GM23248 (cell line): ENCODE measurements around the gene FXYD5. TPM values are rescaled to one million over a fixed set of nuclear protein-coding genes. Genes with fewer than 3 reads are reported as not detected.
A peak's percentile ranks its signal among the peaks of the same experiment; 100 is the strongest.

Source experiments
- DNase-seq: peaks from one replicate; pipeline ENCODE4 v3.0.0-alpha.2; 2015
- H2AFZ ChIP-seq: fragments of 200-600 bp; sonication (generic); 2 replicates; pipeline ENCODE4 v1.6.1; 2016; ENCODE audit warnings: antibody characterized with exemption
- H3F3A ChIP-seq: fragments of 200-600 bp; sonication (generic); 2 replicates; pipeline ENCODE4 v1.6.1; 2016; ENCODE audit warnings: mild to moderate bottlenecking, antibody characterized with exemption, mixed run types; ENCODE audit not compliant: insufficient read depth
- H3K27ac ChIP-seq: fragments of 200-600 bp; sonication (generic); 2 replicates; pipeline ENCODE4 v1.5.1; 2016; ENCODE audit warnings: mild to moderate bottlenecking
- H3K27me3 ChIP-seq: fragments of 200-600 bp; sonication (generic); replicated peaks from 2 replicates; pipeline ENCODE4 v1.6.1; 2016; ENCODE audit warnings: mild to moderate bottlenecking; ENCODE audit not compliant: insufficient read depth
- H3K36me3 ChIP-seq: fragments of 200-600 bp; sonication (generic); 2 replicates; pipeline ENCODE4 v1.6.1; 2016; ENCODE audit warnings: low read depth, mild to moderate bottlenecking
- H3K4me1 ChIP-seq: fragments of 200-600 bp; sonication (generic); 2 replicates; pipeline ENCODE4 v1.6.1; 2016; ENCODE audit warnings: mild to moderate bottlenecking; ENCODE audit not compliant: insufficient read depth
- H3K4me2 ChIP-seq: fragments of 200-600 bp; sonication (generic); one replicate; pipeline ENCODE4 v1.6.1; 2016; ENCODE audit warnings: mild to moderate bottlenecking; ENCODE audit not compliant: unreplicated experiment
- H3K4me3 ChIP-seq: fragments of 200-600 bp; sonication (generic); 2 replicates; pipeline ENCODE4 v1.5.1; 2016; ENCODE audit warnings: mild to moderate bottlenecking
- H3K79me2 ChIP-seq: fragments of 200-600 bp; sonication (generic); 2 replicates; pipeline ENCODE4 v1.6.1; 2016; ENCODE audit warnings: mild to moderate bottlenecking; ENCODE audit not compliant: insufficient read depth
- H3K9ac ChIP-seq: fragments of 200-600 bp; sonication (generic); 2 replicates; pipeline ENCODE4 v1.6.1; 2016; ENCODE audit warnings: mild to moderate bottlenecking
- H3K9me2 ChIP-seq: fragments of 200-600 bp; sonication (generic); 2 replicates; pipeline ENCODE4 v1.6.1; 2016; ENCODE audit warnings: mixed run types, mild to moderate bottlenecking, moderate library complexity; ENCODE audit not compliant: insufficient read depth
- H3K9me3 ChIP-seq: fragments of 200-600 bp; sonication (generic); one replicate; pipeline ENCODE4 v1.6.1; 2017; ENCODE audit warnings: low read depth
- H4K20me1 ChIP-seq: fragments of 200-600 bp; sonication (generic); 2 replicates; pipeline ENCODE4 v1.6.0; 2016; ENCODE audit not compliant: insufficient read depth
- EZH2 ChIP-seq: fragments of 200-600 bp; sonication (generic); IDR thresholded peaks from 2 replicates; pipeline ENCODE4 v1.6.1; 2018; ENCODE audit warnings: antibody characterized with exemption, mild to moderate bottlenecking; ENCODE audit not compliant: insufficient read depth, poor library complexity, severe bottlenecking
- EZH2phosphoT487 ChIP-seq: fragments of 200-600 bp; sonication (generic); IDR thresholded peaks from 2 replicates; pipeline ENCODE4 v1.6.1; 2018; ENCODE audit warnings: antibody characterized with exemption, moderate library complexity, mild to moderate bottlenecking, low read depth; ENCODE audit not compliant: insufficient read depth
- WGBS, 2 experiments: methylation state at CpG; one replicate each; pipeline ENCODE4 v1.1.6; 2015 to 2017; ENCODE audit warnings: low lambda C conversion rate in 2 of 2, low coverage in 1 of 2; ENCODE audit errors: missing lambda C conversion rate in 2 of 2; 5-methylcytosine and 5-hydroxymethylcytosine counted together
- in situ Hi-C: fragments of 300-500 bp; cut with MboI; formaldehyde crosslinking; loops from 2 replicates; pipeline ENCODE4 v1.15.0; 2020
- polyA plus RNA-seq: library from polyadenylated mRNA; unstranded; fragments of >200 nt; fragmentation: Nextera tagmentation; extraction: Ambion mirVana; gene quantifications from 2 replicates; pipeline ENCODE4 v1.2.1, GENCODE V29; 2016
- total RNA-seq: library from RNA; depleted of rRNA; stranded (reverse); fragments of >200 nt; shearing (Covaris generic); gene quantifications from 2 replicates; pipeline ENCODE4 v1.2.3, GENCODE V29; 2014

FXYD5 gene
- total and polyA plus RNA-seq, 2 experiments from 2014 or later: 233 to 496 TPM

DNA sequence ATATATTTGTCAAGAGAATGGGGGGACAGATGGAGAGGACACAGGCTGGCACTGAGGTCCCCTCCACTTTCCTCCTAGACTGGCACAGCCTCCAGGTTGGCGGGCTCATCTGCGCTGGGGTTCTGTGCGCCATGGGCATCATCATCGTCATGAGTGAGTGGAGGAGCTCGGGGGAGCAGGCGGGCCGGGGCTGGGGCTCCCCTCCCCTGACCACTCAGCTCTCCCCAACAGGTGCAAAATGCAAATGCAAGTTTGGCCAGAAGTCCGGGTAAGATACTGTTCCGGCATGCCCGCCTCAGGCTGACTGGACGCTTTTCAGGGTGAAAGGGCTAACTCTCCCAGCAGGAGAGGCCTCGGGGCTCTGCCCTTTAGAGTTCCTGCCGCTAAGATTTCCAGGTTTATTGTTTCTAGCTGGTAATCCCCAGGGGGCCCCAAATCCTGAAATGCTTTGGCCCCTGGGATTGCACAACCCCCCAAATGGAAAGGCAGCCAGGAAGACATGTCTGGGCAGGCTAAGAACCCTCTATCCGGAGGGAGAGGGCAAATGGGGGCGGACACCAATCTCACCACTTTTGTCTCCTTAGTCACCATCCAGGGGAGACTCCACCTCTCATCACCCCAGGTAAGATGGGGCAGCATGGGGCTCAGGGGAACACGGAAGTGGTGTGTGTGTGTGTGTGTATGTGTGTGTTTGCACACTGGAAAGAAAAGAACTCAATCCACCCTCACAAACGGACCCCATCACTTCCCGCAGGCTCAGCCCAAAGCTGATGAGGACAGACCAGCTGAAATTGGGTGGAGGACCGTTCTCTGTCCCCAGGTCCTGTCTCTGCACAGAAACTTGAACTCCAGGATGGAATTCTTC, 31.6 kb upstream of the FXYD5 start:
- DNase-seq: no peak
- no peaks in the 10 kb centered on the region for H3K36me3 ChIP-seq
- H3K9ac ChIP-seq: no peak overlapping the region
- no peaks in the 10 kb centered on the region for H3K79me2 ChIP-seq
- WGBS, 2 experiments: 81 to 82% methylated on average over 19 of the region's 19 CpGs
- H3K27ac ChIP-seq: peak overlapping the region; percentile 71
- in situ Hi-C loops: no loop called here
- H2AFZ ChIP-seq: peak overlapping the region; percentile 88
- H3K9me3 ChIP-seq: no peaks in the 10 kb centered on the region
- no peaks in the 10 kb centered on the region for H3K27me3 ChIP-seq
- H4K20me1 ChIP-seq: no peaks in the 10 kb centered on the region
- TF ChIP-seq EZH2 (no peak), EZH2phosphoT487 (no peak)
- peaks cover 20% of the 10 kb centered on the region for H3K4me1 ChIP-seq
- no peak overlapping the region; the same call in 1 of the 2 replicates for H3K4me3 ChIP-seq
- no peaks in the 10 kb centered on the region for H3F3A ChIP-seq
- H3K4me2 ChIP-seq: peak overlapping the region; percentile 79
- no peaks in the 10 kb centered on the region for H3K9me2 ChIP-seq

DNA sequence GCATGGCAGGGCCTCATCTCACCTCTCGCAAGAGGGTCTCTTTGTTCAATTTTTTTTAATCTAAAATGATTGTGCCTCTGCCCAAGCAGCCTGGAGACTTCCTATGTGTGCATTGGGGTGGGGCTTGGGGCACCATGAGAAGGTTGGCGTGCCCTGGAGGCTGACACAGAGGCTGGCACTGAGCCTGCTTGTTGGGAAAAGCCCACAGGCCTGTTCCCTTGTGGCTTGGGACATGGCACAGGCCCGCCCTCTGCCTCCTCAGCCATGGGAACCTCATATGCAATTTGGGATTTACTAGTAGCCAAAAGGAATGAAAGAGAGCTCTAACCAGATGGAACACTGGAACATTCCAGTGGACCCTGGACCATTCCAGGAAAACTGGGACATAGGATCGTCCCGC, 31.0 kb upstream of the FXYD5 start:
- Histone ChIP-seq H4K20me1 (no peaks in the 10 kb centered on the region), H2AFZ (peak overlapping the region; percentile 88), H3K4me3 (peak overlapping the region; percentile 79), H3K9ac (peak overlapping the region; percentile 85), H3K4me2 (peak overlapping the region; percentile 79), H3K79me2 (no peaks in the 10 kb centered on the region), H3K36me3 (no peaks in the 10 kb centered on the region), H3K4me1 (peaks cover 20% of the 10 kb centered on the region), H3F3A (no peaks in the 10 kb centered on the region), H3K27me3 (no peaks in the 10 kb centered on the region), H3K9me3 (no peaks in the 10 kb centered on the region), H3K9me2 (no peaks in the 10 kb centered on the region), H3K27ac (peak overlapping the region; percentile 71)
- WGBS, 2 experiments: 12 to 21% methylated on average over 5 of the region's 5 CpGs
- in situ Hi-C loops: no loop called here
- TF ChIP-seq EZH2phosphoT487 (no peak), EZH2 (no peak)
- peak; percentile 85 for DNase-seq

GRCh38 chr19:35124098-35125060, 30.2 kb upstream of the FXYD5 start:
- H4K20me1 ChIP-seq: no peaks in the 10 kb centered on the region
- no peaks in the 10 kb centered on the region for H3F3A ChIP-seq
- H3K27ac ChIP-seq: peak overlapping the region; percentile 71
- no peaks in the 10 kb centered on the region for H3K9me2 ChIP-seq
- peak overlapping the region; percentile 79 for H3K4me3 ChIP-seq
- peak; percentile 98 for DNase-seq
- peaks cover 20% of the 10 kb centered on the region for H3K4me1 ChIP-seq
- no peaks in the 10 kb centered on the region for H3K9me3 ChIP-seq
- WGBS, 2 experiments: 2 to 3% methylated on average over 42 of the region's 42 CpGs
- peak overlapping the region; percentile 88 for H2AFZ ChIP-seq
- H3K79me2 ChIP-seq: no peaks in the 10 kb centered on the region
- no peak for TF ChIP-seq EZH2phosphoT487
- no peak for TF ChIP-seq EZH2
- no peaks in the 10 kb centered on the region for H3K36me3 ChIP-seq
- no peaks in the 10 kb centered on the region for H3K27me3 ChIP-seq
- H3K4me2 ChIP-seq: peak overlapping the region; percentile 79
- in situ Hi-C loops: no loop called here
- H3K9ac ChIP-seq: peak overlapping the region; percentile 85

- H3K36me3 ChIP-seq: no peaks in the 10 kb centered on the region
- peaks cover 18% of the 10 kb centered on the region for H3K4me1 ChIP-seq
- in situ Hi-C loops: no loop called here
- H3K4me2 ChIP-seq: peak overlapping the region; percentile 79
- TF ChIP-seq EZH2phosphoT487 (no peak), EZH2 (no peak)
- H3K9me2 ChIP-seq: no peaks in the 10 kb centered on the region
- H3K4me3 ChIP-seq: no peak overlapping the region
- 83 to 84% methylated on average over 19 of the region's 19 CpGs for WGBS, 2 experiments
- H2AFZ ChIP-seq: peak overlapping the region; percentile 88
- H3K9ac ChIP-seq: no peak overlapping the region
- no peaks in the 10 kb centered on the region for H3F3A ChIP-seq
- H3K27ac ChIP-seq: no peak overlapping the region
- DNase-seq: no peak
- H4K20me1 ChIP-seq: no peaks in the 10 kb centered on the region
- no peaks in the 10 kb centered on the region for H3K9me3 ChIP-seq
- no peaks in the 10 kb centered on the region for H3K79me2 ChIP-seq
- no peaks in the 10 kb centered on the region for H3K27me3 ChIP-seq
Observed at GRCh38 chr19:35125270-35125717, 29.2 kb upstream of the FXYD5 start.
